C4-2B (cell line): ENCODE measurements around the gene MICU1.
"Not testable (repeated sequence)": the region's sequence is repeated elsewhere in the genome, so short reads cannot be mapped to it uniquely, and the experiment has no call there.

Source experiments
- H3K27ac ChIP-seq: fragments of 450-650 bp; 2 replicates; pipeline ENCODE4 v1.5.1; 2017
- ZFX ChIP-seq: fragments of 450-650 bp; IDR thresholded peaks from 2 replicates; pipeline ENCODE4 v1.6.1; 2017
- TF ChIP-seq, protein P1 (sequence below): fragments of 450-650 bp; conservative IDR thresholded peaks from 2 replicates; pipeline ENCODE4 v1.5.1; 2017; ENCODE audit warnings: mild to moderate bottlenecking

MICU1 gene

GRCh38 chr10:72409167-72409566 lies 216.7 kb downstream of the MICU1 start:
- no peak overlapping the region for H3K27ac ChIP-seq

DNA sequence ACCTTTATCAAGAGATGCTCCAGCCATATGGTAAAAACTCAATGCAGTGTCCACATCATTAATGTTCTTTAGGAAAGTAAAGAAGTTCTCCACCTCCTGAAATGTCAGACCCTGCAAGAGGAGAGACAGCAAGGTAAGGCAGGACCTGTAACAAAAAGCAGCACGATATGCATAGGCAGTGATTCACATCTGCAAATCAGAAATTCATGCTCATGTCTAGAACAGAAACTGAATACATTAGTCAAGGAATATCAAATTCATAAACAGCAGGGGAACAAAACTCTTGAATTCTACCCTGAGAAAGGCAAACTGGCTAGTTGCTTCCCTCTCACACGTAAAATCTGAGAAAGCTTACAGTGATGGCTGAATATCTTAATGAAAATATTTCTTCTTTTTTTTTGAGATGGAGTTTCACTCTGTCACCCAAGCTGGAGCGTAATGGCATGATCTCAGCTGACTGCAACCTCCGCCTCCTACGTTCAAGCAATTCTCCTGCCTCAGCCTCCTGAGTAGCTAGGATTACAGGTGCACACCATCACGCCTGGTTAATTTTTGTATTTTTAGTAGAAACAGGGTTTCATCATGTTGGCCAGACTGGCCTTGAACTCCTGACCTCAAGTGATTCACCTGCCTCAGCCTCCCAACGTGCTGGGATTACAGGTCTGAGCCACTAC lies 217.8 kb downstream of the MICU1 start:
- no peak overlapping the region for H3K27ac ChIP-seq
- TF ChIP-seq, protein P1, sequence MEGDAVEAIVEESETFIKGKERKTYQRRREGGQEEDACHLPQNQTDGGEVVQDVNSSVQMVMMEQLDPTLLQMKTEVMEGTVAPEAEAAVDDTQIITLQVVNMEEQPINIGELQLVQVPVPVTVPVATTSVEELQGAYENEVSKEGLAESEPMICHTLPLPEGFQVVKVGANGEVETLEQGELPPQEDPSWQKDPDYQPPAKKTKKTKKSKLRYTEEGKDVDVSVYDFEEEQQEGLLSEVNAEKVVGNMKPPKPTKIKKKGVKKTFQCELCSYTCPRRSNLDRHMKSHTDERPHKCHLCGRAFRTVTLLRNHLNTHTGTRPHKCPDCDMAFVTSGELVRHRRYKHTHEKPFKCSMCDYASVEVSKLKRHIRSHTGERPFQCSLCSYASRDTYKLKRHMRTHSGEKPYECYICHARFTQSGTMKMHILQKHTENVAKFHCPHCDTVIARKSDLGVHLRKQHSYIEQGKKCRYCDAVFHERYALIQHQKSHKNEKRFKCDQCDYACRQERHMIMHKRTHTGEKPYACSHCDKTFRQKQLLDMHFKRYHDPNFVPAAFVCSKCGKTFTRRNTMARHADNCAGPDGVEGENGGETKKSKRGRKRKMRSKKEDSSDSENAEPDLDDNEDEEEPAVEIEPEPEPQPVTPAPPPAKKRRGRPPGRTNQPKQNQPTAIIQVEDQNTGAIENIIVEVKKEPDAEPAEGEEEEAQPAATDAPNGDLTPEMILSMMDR: no peak
- no peak for TF ChIP-seq ZFX

More at GRCh38 chr10:72409167-72409566, 216.7 kb downstream of the MICU1 start:
- TF ChIP-seq, protein P1: no peak
- no peak for TF ChIP-seq ZFX

GRCh38 chr10:72407471-72407870 lies 218.4 kb downstream of the MICU1 start:
- TF ChIP-seq, protein P1: no peak
- TF ChIP-seq ZFX: no peak
- no peak overlapping the region for H3K27ac ChIP-seq

GRCh38 chr10:72395581-72395980 lies 230.3 kb downstream of the MICU1 start:
- H3K27ac ChIP-seq: not testable (repeated sequence)

DNA sequence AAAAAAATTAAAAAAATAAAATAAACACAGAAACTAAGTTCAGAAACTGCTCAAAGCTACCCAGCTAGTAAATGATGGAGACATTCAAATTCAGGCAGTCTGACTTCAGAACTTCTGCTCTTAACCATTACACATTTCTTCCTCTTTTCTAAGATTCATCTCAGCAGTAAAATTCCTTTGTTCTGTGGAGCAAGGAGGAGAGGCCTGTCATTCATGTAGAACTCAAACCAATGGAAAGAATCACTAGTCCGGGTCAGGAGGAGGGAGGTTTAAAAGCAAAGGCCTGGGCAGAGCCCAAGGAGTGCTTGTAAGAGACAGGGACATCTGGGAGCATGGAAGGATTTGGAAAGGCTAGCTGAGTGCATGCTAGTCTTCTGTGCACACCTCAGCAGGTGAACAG lies 233.3 kb downstream of the MICU1 start:
- no peak for TF ChIP-seq ZFX
- TF ChIP-seq, protein P1: no peak
- no peak overlapping the region for H3K27ac ChIP-seq

GRCh38 chr10:72390764-72391163 lies 235.1 kb downstream of the MICU1 start:
- H3K27ac ChIP-seq: no peak overlapping the region
- TF ChIP-seq ZFX: no peak
- TF ChIP-seq, protein P1: no peak

DNA sequence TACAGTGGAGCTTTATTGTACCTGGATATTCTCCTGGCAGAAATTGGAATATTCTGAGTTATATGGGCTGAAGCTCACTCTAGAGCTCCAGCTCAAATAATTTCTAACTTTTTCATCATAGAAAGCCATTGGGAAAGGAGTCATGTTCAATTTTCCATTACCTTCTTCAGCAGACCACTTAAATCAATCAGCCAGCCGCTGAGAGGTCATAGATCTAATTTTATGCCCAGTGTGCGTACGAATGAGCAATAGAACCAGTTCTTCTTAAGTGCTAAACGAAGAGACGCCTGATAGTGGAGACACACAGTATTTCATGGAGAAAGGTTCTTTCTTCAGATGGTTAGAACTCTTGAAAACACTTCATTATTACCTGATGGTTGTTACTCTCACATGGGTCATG lies 236.2 kb downstream of the MICU1 start:
- no peak for TF ChIP-seq ZFX
- TF ChIP-seq, protein P1: no peak
- no peak overlapping the region for H3K27ac ChIP-seq

- H3K27ac ChIP-seq: no peak overlapping the region
- TF ChIP-seq, protein P1: no peak
- no peak for TF ChIP-seq ZFX
These were observed 236.9 kb downstream of the MICU1 start for GRCh38 chr10:72389014-72389413.
